Measurements from ENCODE around the gene CSE1L. TPM values are rescaled to one million over a fixed set of nuclear protein-coding genes. Genes with fewer than 3 reads are reported as not detected.

Gene CSE1L
- polyA plus RNA-seq, result 10 to 100 TPM; 11.9 to 47.7 (median 23.3) TPM
- long read RNA-seq, donor 1, transcript CSE1L-201 (25 exons, 3,553 nt), result major isoform, 11 of 82 reads
- long read RNA-seq, donor 1, partial matches to known transcripts, result 71 of 82 reads
- long read RNA-seq, donor 1, other reads (novel, unspliced or antisense), result 0 of 82 reads
- long read RNA-seq, donor 2, partial matches to known transcripts, result 15 of 18 reads
- long read RNA-seq, donor 2, other reads (novel, unspliced or antisense), result 0 of 18 reads
- long read RNA-seq, donor 3, partial matches to known transcripts, result 50 of 53 reads
- long read RNA-seq, donor 3, other reads (novel, unspliced or antisense), result 0 of 53 reads
- long read RNA-seq, donor 4, result 0 reads
- long read RNA-seq, donor 5, partial matches to known transcripts, result 21 of 21 reads
- long read RNA-seq, donor 5, other reads (novel, unspliced or antisense), result 0 of 21 reads
- long read RNA-seq, donor 6, transcript CSE1L-201 (25 exons, 3,553 nt), result major isoform, 8 of 34 reads
- long read RNA-seq, donor 6, partial matches to known transcripts, result 26 of 34 reads
- long read RNA-seq, donor 6, other reads (novel, unspliced or antisense), result 0 of 34 reads
- long read RNA-seq, donor 7, transcript CSE1L-201 (25 exons, 3,553 nt), result major isoform, 15 of 99 reads
- long read RNA-seq, donor 7, partial matches to known transcripts, result 84 of 99 reads
- long read RNA-seq, donor 7, other reads (novel, unspliced or antisense), result 0 of 99 reads
- long read RNA-seq, donor 8, partial matches to known transcripts, result 5 of 6 reads
- long read RNA-seq, donor 8, other reads (novel, unspliced or antisense), result 0 of 6 reads
- long read RNA-seq, donor 9, partial matches to known transcripts, result 11 of 11 reads
- long read RNA-seq, donor 9, other reads (novel, unspliced or antisense), result 0 of 11 reads
- long read RNA-seq, donor 10, transcript CSE1L-201 (25 exons, 3,553 nt), result major isoform, 9 of 221 reads
- long read RNA-seq, donor 10, partial matches to known transcripts, result 211 of 221 reads
- long read RNA-seq, donor 10, other reads (novel, unspliced or antisense), result 0 of 221 reads

GRCh38 chr20:49046087-49046900 lies at the start of gene CSE1L:
Gene CSE1L, plus strand, starts transcription at chr20:49046312. Its CDS starts 12,152 bp downstream, at chr20:49058464.
- peaks cover 0 to 9% (median 0%) of the 10 kb centered on the region in 3 donors for H3K36me3 ChIP-seq (ENCODE audit: control insufficient read depth in 3 of 3, insufficient read depth in 2 of 3, low read depth in 1 of 3, low read length in 3 of 3)
- peak within 1 kb of the TSS; percentile 69 to 98 (median 93) for H3K27ac ChIP-seq (ENCODE audit: low read depth in 1 of 3, low read length in 2 of 3)
- 0% methylated on average over 50 to 80 of the region's 80 CpGs for WGBS, 3 donors
- FAIRE-seq (no peak), DNase-seq (peak; percentile 95 to 97)
- H3K9me3 ChIP-seq (ENCODE audit: control insufficient read depth in 2 of 2, insufficient read depth in 1 of 2, low read depth in 1 of 2, low read length in 1 of 2), result no peaks in the 10 kb centered on the region
- no peaks in the 10 kb centered on the region for H3K27me3 ChIP-seq (ENCODE audit: control insufficient read depth in 3 of 3, insufficient read depth in 3 of 3, low read length in 3 of 3)
- H3K4me3 ChIP-seq (ENCODE audit: low read depth in 1 of 3, low read length in 3 of 3), result peak within 1 kb of the TSS; percentile 70 to 97 (median 87)
- peaks cover 2 to 8% (median 4%) of the 10 kb centered on the region in 3 donors for H3K4me1 ChIP-seq (ENCODE audit: control insufficient read depth in 3 of 3, insufficient read depth in 2 of 3, low read depth in 1 of 3, low read length in 2 of 3)

GRCh38 chr20:48999890-49000870 lies 45.9 kb upstream of the CSE1L start:
- no peaks in the 10 kb centered on the region for H3K4me1 ChIP-seq (ENCODE audit: control insufficient read depth in 3 of 3, insufficient read depth in 2 of 3, low read depth in 1 of 3, low read length in 2 of 3)
- H3K27me3 ChIP-seq (ENCODE audit: control insufficient read depth in 3 of 3, insufficient read depth in 3 of 3, low read length in 3 of 3), result no peaks in the 10 kb centered on the region
- H3K27ac ChIP-seq (ENCODE audit: low read depth in 1 of 3, low read length in 2 of 3), result no peak overlapping the region
- no peaks in the 10 kb centered on the region for H3K9me3 ChIP-seq (ENCODE audit: control insufficient read depth in 2 of 2, insufficient read depth in 1 of 2, low read depth in 1 of 2, low read length in 1 of 2)
- no peak overlapping the region for H3K4me3 ChIP-seq (ENCODE audit: low read depth in 1 of 3, low read length in 3 of 3)
- WGBS, 3 donors, result 66 to 77% (median 69%) methylated on average over 3 of the region's 3 CpGs
- peaks cover 5 to 60% (median 20%) of the 10 kb centered on the region in 3 donors for H3K36me3 ChIP-seq (ENCODE audit: control insufficient read depth in 3 of 3, insufficient read depth in 2 of 3, low read depth in 1 of 3, low read length in 3 of 3)
- DNase-seq (no peak), FAIRE-seq (no peak)

GRCh38 chr20:49001741-49002140 lies 44.4 kb upstream of the CSE1L start:
- FAIRE-seq (no peak), DNase-seq (no peak)
- WGBS, 3 donors, result 96 to 98% (median 97%) methylated on average over 7 of the region's 7 CpGs
- no peaks in the 10 kb centered on the region for H3K27me3 ChIP-seq (ENCODE audit: control insufficient read depth in 3 of 3, insufficient read depth in 3 of 3, low read length in 3 of 3)
- no peak overlapping the region for H3K27ac ChIP-seq (ENCODE audit: low read depth in 1 of 3, low read length in 2 of 3)
- peaks cover 3 to 63% (median 19%) of the 10 kb centered on the region in 3 donors for H3K36me3 ChIP-seq (ENCODE audit: control insufficient read depth in 3 of 3, insufficient read depth in 2 of 3, low read depth in 1 of 3, low read length in 3 of 3)
- no peak overlapping the region for H3K4me3 ChIP-seq (ENCODE audit: low read depth in 1 of 3, low read length in 3 of 3)
- no peaks in the 10 kb centered on the region for H3K4me1 ChIP-seq (ENCODE audit: control insufficient read depth in 3 of 3, insufficient read depth in 2 of 3, low read depth in 1 of 3, low read length in 2 of 3)
- H3K9me3 ChIP-seq (ENCODE audit: control insufficient read depth in 2 of 2, insufficient read depth in 1 of 2, low read depth in 1 of 2, low read length in 1 of 2), result no peaks in the 10 kb centered on the region

DNA sequence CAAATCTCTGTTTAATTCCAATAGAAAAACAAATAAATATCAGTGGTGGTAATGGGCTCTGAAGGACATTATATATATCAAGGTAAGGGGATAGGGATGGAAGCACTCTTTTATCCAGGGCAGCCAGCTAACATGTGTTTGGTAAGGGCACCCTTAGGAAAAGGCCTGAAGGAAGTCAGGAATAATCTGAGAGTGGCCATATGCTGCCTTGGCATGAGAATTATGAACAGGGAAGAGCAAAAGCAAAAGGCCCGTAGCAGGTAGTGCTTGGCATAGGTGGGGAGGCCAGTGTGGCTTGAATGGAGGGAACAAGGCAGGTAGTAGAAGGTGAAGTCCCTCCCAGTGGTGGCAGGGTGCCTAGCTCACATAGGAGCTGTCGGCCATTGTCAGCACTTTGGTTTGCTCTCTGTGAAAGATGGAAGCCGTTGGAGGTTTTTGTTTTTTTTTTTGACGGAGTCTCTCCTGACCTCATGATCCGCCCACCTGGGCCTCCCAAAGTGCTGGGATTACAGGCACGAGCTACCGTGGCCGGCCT lies 39.6 kb upstream of the CSE1L start:
- Histone ChIP-seq H3K4me1 (ENCODE audit: control insufficient read depth in 3 of 3, insufficient read depth in 2 of 3, low read depth in 1 of 3, low read length in 2 of 3) (no peaks in the 10 kb centered on the region), H3K4me3 (ENCODE audit: low read depth in 1 of 3, low read length in 3 of 3) (no peak overlapping the region), H3K36me3 (ENCODE audit: control insufficient read depth in 3 of 3, insufficient read depth in 2 of 3, low read depth in 1 of 3, low read length in 3 of 3) (peaks cover 9 to 54% (median 14%) of the 10 kb centered on the region in 3 donors), H3K27me3 (ENCODE audit: control insufficient read depth in 3 of 3, insufficient read depth in 3 of 3, low read length in 3 of 3) (no peaks in the 10 kb centered on the region), H3K9me3 (ENCODE audit: control insufficient read depth in 2 of 2, insufficient read depth in 1 of 2, low read depth in 1 of 2, low read length in 1 of 2) (no peaks in the 10 kb centered on the region), H3K27ac (ENCODE audit: low read depth in 1 of 3, low read length in 2 of 3) (no peak overlapping the region)
- DNase-seq (no peak), FAIRE-seq (no peak)
- WGBS, 3 donors, result 87 to 94% (median 87%) methylated on average over 8 of the region's 8 CpGs

DNA sequence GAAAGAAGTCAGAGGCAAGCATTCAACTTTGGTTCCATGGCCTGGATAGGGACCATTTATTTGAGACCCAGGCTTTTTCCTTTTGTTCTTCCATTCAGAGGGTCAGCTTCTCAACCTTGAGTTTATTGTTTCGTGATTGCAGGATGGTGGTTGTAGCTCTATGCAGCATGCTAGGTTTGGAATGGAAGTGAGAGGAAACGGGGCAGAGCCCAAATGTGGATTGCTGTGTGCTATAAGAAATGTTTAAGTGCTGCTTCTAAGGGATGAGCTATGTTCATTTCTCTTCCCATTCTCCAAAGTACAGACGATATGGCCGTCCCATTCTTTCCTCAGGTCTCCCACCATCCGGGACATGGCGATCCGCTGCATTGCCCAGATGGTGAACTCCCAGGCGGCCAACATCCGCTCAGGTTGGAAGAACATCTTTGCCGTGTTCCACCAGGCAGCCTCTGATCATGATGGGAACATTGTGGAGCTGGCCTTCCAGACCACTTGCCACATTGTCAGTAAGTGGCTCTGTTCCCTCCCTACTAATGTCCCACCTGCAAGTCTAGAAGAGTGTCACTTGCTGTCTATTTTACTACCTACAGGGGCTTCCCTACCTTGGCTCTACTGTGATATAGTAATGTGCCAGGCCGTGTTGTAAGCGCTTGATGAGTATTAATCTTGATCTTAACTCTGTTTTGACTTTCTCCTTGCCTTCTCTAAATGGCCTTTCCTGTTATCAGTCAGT lies 36.0 kb upstream of the CSE1L start:
- WGBS, 3 donors, result 95 to 98% (median 97%) methylated on average over 12 of the region's 12 CpGs
- H3K9me3 ChIP-seq (ENCODE audit: control insufficient read depth in 2 of 2, insufficient read depth in 1 of 2, low read depth in 1 of 2, low read length in 1 of 2), result no peaks in the 10 kb centered on the region
- no peaks in the 10 kb centered on the region for H3K4me1 ChIP-seq (ENCODE audit: control insufficient read depth in 3 of 3, insufficient read depth in 2 of 3, low read depth in 1 of 3, low read length in 2 of 3)
- no peak for FAIRE-seq
- DNase-seq, result no peak
- H3K27me3 ChIP-seq (ENCODE audit: control insufficient read depth in 3 of 3, insufficient read depth in 3 of 3, low read length in 3 of 3), result no peaks in the 10 kb centered on the region
- H3K4me3 ChIP-seq (ENCODE audit: low read depth in 1 of 3, low read length in 3 of 3), result no peak overlapping the region
- H3K27ac ChIP-seq (ENCODE audit: low read depth in 1 of 3, low read length in 2 of 3), result no peak overlapping the region
- peaks cover 19 to 51% (median 30%) of the 10 kb centered on the region in 3 donors for H3K36me3 ChIP-seq (ENCODE audit: control insufficient read depth in 3 of 3, insufficient read depth in 2 of 3, low read depth in 1 of 3, low read length in 3 of 3)

DNA sequence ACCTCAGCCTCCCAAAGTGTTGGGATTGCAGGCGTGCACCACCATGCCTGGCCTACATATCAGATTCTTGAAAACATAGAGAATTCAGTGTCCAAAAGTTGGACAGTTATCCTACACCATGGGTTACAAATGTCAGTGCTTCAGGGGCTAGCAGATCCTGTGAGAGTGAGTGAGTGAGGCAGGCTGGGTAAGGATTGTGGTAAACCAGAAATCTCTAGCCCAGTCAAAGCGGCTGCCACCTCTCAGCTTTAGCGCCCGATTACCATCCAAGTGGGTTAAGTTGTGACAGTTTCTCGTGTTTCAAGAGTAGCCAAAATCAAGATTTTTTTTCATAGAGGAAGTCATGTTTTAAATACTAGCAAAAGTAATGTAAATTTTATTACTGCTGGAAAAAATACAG lies 21.9 kb upstream of the CSE1L start:
- FAIRE-seq, result no peak
- no peaks in the 10 kb centered on the region for H3K4me1 ChIP-seq (ENCODE audit: control insufficient read depth in 3 of 3, insufficient read depth in 2 of 3, low read depth in 1 of 3, low read length in 2 of 3)

More for the DNA sequence above, 21.9 kb upstream of the CSE1L start:
- no peak overlapping the region for H3K27ac ChIP-seq (ENCODE audit: low read depth in 1 of 3, low read length in 2 of 3)
- DNase-seq, result no peak
- peaks cover 21 to 72% (median 34%) of the 10 kb centered on the region in 3 donors for H3K36me3 ChIP-seq (ENCODE audit: control insufficient read depth in 3 of 3, insufficient read depth in 2 of 3, low read depth in 1 of 3, low read length in 3 of 3)
- no peaks in the 10 kb centered on the region for H3K9me3 ChIP-seq (ENCODE audit: control insufficient read depth in 2 of 2, insufficient read depth in 1 of 2, low read depth in 1 of 2, low read length in 1 of 2)
- H3K4me3 ChIP-seq (ENCODE audit: low read depth in 1 of 3, low read length in 3 of 3), result no peak overlapping the region
- no peaks in the 10 kb centered on the region for H3K27me3 ChIP-seq (ENCODE audit: control insufficient read depth in 3 of 3, insufficient read depth in 3 of 3, low read length in 3 of 3)
- WGBS, 3 donors, result 88 to 98% (median 89%) methylated on average over 5 of the region's 5 CpGs
